ENCODE measurements around the gene HLA-DMA. TPM values are rescaled to one million over a fixed set of nuclear protein-coding genes. Genes with fewer than 3 reads are reported as not detected.

The HLA-DMA gene
- total RNA-seq, 4 donors from 2014 or later, result 10.7 to 41.5 (median 27.3) TPM

GRCh38 chr6:32912951-32913350 is 39.9 kb downstream of the HLA-DMA start:
- no peak for TF ChIP-seq CTCF (IDR thresholded peaks at IDR 0.05)
- TF ChIP-seq POLR2A (IDR thresholded peaks at IDR 0.05), result no peak
- no peak for DNase-seq
- no peaks in the 10 kb centered on the region for H3K9me3 ChIP-seq
- intact Hi-C loops (cut with DNase I), result no loop called here
- no peak overlapping the region for H3K4me3 ChIP-seq (replicated peaks in 1 of 3)
- 63 to 66% methylated on average over 1 of the region's 1 CpG for WGBS, 2 donors
- H3K27me3 ChIP-seq, result no peaks in the 10 kb centered on the region
- no peaks in the 10 kb centered on the region for H3K4me1 ChIP-seq
- no peak overlapping the region for H3K27ac ChIP-seq
- H3K36me3 ChIP-seq, result no peaks in the 10 kb centered on the region

GRCh38 chr6:32908897-32909296 is 44.0 kb downstream of the HLA-DMA start:
- Histone ChIP-seq H3K36me3 (no peaks in the 10 kb centered on the region), H3K27me3 (no peaks in the 10 kb centered on the region), H3K4me1 (no peaks in the 10 kb centered on the region), H3K4me3 (replicated peaks in 1 of 3) (no peak overlapping the region), H3K9me3 (no peaks in the 10 kb centered on the region), H3K27ac (no peak overlapping the region)
- 92 to 93% methylated on average over 2 of the region's 2 CpGs for WGBS, 2 donors
- no peak for TF ChIP-seq CTCF (IDR thresholded peaks at IDR 0.05)
- no peak for TF ChIP-seq POLR2A (IDR thresholded peaks at IDR 0.05)
- DNase-seq, result no peak
- intact Hi-C loops (cut with DNase I), result no loop called here

- H3K27me3 ChIP-seq, result no peaks in the 10 kb centered on the region
- no peaks in the 10 kb centered on the region for H3K9me3 ChIP-seq
- DNase-seq, result no peak
- intact Hi-C loops (cut with DNase I), result no loop called here
- no peak overlapping the region for H3K4me3 ChIP-seq (replicated peaks in 1 of 3)
- no peaks in the 10 kb centered on the region for H3K4me1 ChIP-seq
- WGBS, 2 donors, result 72 to 80% methylated on average over 1 of the region's 1 CpG
- no peaks in the 10 kb centered on the region for H3K36me3 ChIP-seq
- no peak for TF ChIP-seq CTCF (IDR thresholded peaks at IDR 0.05)
- TF ChIP-seq POLR2A (IDR thresholded peaks at IDR 0.05), result no peak
- no peak overlapping the region for H3K27ac ChIP-seq
Observed at GRCh38 chr6:32906539-32906938, 46.4 kb downstream of the HLA-DMA start.

- Histone ChIP-seq H3K4me3 (replicated peaks in 1 of 3) (no peak overlapping the region), H3K9me3 (no peaks in the 10 kb centered on the region)
- TF ChIP-seq POLR2A (IDR thresholded peaks at IDR 0.05) (no peak), CTCF (IDR thresholded peaks at IDR 0.05) (no peak)
Observed at GRCh38 chr6:32905078-32905477, 47.8 kb downstream of the HLA-DMA start.

GRCh38 chr6:32903952-32904351 is 48.9 kb downstream of the HLA-DMA start:
- Histone ChIP-seq H3K9me3 (no peaks in the 10 kb centered on the region), H3K4me1 (no peaks in the 10 kb centered on the region), H3K27me3 (no peaks in the 10 kb centered on the region), H3K4me3 (replicated peaks in 1 of 3) (no peak overlapping the region), H3K27ac (no peak overlapping the region), H3K36me3 (no peaks in the 10 kb centered on the region)
- TF ChIP-seq POLR2A (IDR thresholded peaks at IDR 0.05) (no peak), CTCF (IDR thresholded peaks at IDR 0.05) (no peak)
- DNase-seq, result no peak
- intact Hi-C loops (cut with DNase I), result no loop called here

More at GRCh38 chr6:32905078-32905477, 47.8 kb downstream of the HLA-DMA start:
- H3K27me3 ChIP-seq, result no peaks in the 10 kb centered on the region
- no peaks in the 10 kb centered on the region for H3K4me1 ChIP-seq
- H3K36me3 ChIP-seq, result no peaks in the 10 kb centered on the region
- intact Hi-C loops (cut with DNase I), result no loop called here
- no peak overlapping the region for H3K27ac ChIP-seq
- 67 to 73% methylated on average over 2 of the region's 2 CpGs for WGBS, 2 donors
- DNase-seq, result no peak

Other genes starting within 250 kb of the HLA-DMA start
- gene HLA-DQA2, start 211.7 kb downstream of the HLA-DMA start, total RNA-seq, result under 1 TPM in 2 of 4 donors, not detected in 2; 0.33 to 0.94 TPM
- gene HLA-DQB2, start 189.6 kb downstream of the HLA-DMA start, total RNA-seq, result 1 to 10 TPM in 1 of 4 donors, under 1 TPM in 1, not detected in 2; 0.22 to 2.6 TPM
- gene HLA-DOB, start 136.1 kb downstream of the HLA-DMA start, total RNA-seq, result 1 to 10 TPM in 2 of 4 donors, not detected in 2; 1.3 to 1.6 TPM
- gene TAP2, start 114.4 kb downstream of the HLA-DMA start, total RNA-seq, result 10 to 100 TPM in 1 of 4 donors, 1 to 10 TPM in 3; 6.9 to 31.9 (median 8.2) TPM
- gene PSMB8, start 109.0 kb downstream of the HLA-DMA start, total RNA-seq, result 10 to 100 TPM; 27.1 to 46.1 (median 36.3) TPM
- 10 to 100 TPM; 11.0 to 28.5 (median 22.5) TPM for gene TAP1, start 99.4 kb downstream of the HLA-DMA start, total RNA-seq
- gene PSMB9, start 98.9 kb downstream of the HLA-DMA start, total RNA-seq, result 10 to 100 TPM in 3 of 4 donors, 1 to 10 TPM in 1; 9.1 to 31.0 (median 18.3) TPM
- 10 to 100 TPM; 34.7 to 82.9 (median 51.3) TPM for gene HLA-DMB, start 12.1 kb downstream of the HLA-DMA start, total RNA-seq
- gene BRD2, start 15.5 kb upstream of the HLA-DMA start, total RNA-seq, result 100 to 1,000 TPM; 206 to 282 (median 238) TPM
- gene HLA-DOA, start 56.5 kb upstream of the HLA-DMA start, total RNA-seq, result 10 to 100 TPM in 3 of 4 donors, 1 to 10 TPM in 1; 2.0 to 85.9 (median 20.3) TPM
- gene HLA-DPA1, start 120.6 kb upstream of the HLA-DMA start, total RNA-seq, result 100 to 1,000 TPM in 1 of 4 donors, 10 to 100 TPM in 3; 15.4 to 172 (median 67.6) TPM
- 10 to 100 TPM; 33.8 to 44.7 (median 41.0) TPM for gene HLA-DPB1, start 122.9 kb upstream of the HLA-DMA start, total RNA-seq
- gene COL11A2, start 239.4 kb upstream of the HLA-DMA start, total RNA-seq, result 1 to 10 TPM in 3 of 4 donors, under 1 TPM in 1; 0.68 to 2.8 (median 2.0) TPM
- 10 to 100 TPM; 29.6 to 46.8 (median 41.2) TPM for gene RXRB, start 247.6 kb upstream of the HLA-DMA start, total RNA-seq
- gene SLC39A7, start 247.8 kb upstream of the HLA-DMA start, total RNA-seq, result 100 to 1,000 TPM in 3 of 4 donors, 10 to 100 TPM in 1; 90.8 to 191 (median 153) TPM

All from thyroid gland (tissue), 4 donors.